ENCODE data around the gene FAM163B. TPM values are rescaled to one million over a fixed set of nuclear protein-coding genes. Genes with fewer than 3 reads are reported as not detected.

The FAM163B gene
- total and polyA plus RNA-seq, 2 donors (not counting 1 experiment from before 2014, with no cell fraction given), result not detected

GRCh38 chr9:133639613-133640012 lies 30.4 kb upstream of the FAM163B start:
- H3K27ac ChIP-seq (ENCODE audit: low read length in 2 of 2), result no peak overlapping the region
- H3K9me3 ChIP-seq (ENCODE audit: control extremely low read depth in 1 of 3, control insufficient read depth in 2 of 3, insufficient read depth in 1 of 3, low read length in 2 of 3), result no peaks in the 10 kb centered on the region
- intact Hi-C loops (cut with micrococcal nuclease), result no loop called here
- ATAC-seq (ENCODE audit: low read depth) (no peak), DNase-seq (no peak)
- H4K20me1 ChIP-seq (ENCODE audit: control insufficient read depth, insufficient read depth, low read length, poor library complexity, severe bottlenecking), result no peaks in the 10 kb centered on the region
- no peaks in the 10 kb centered on the region for H3K36me3 ChIP-seq (replicated peaks in 1 of 2; ENCODE audit: control extremely low read depth in 1 of 2, control insufficient read depth in 1 of 2, extremely low read depth in 1 of 2, insufficient read depth in 2 of 2, low read length in 1 of 2)
- peaks cover 12% of the 10 kb centered on the region for H3K27me3 Mint-ChIP-seq
- ChIA-PET POLR2A (no interaction called here), CTCF (no interaction called here)
- no peak overlapping the region for H3K9ac ChIP-seq (ENCODE audit: low read length)
- H3K27ac Mint-ChIP-seq, result no peak overlapping the region
- no peak overlapping the region for H3K4me3 Mint-ChIP-seq
- WGBS (ENCODE audit: insufficient coverage), result 86% methylated on average over 8 of the region's 8 CpGs
- no peaks in the 10 kb centered on the region for H3K4me1 ChIP-seq (ENCODE audit: control insufficient read depth in 2 of 2, insufficient read depth in 2 of 2, low read length in 2 of 2)
- no peak overlapping the region for H2AFZ ChIP-seq (ENCODE audit: insufficient read depth, low read depth, low read length, poor library complexity, severe bottlenecking)
- H3K9me3 Mint-ChIP-seq (ENCODE audit: insufficient read depth), result no peaks in the 10 kb centered on the region
- H3K4me3 ChIP-seq (ENCODE audit: control extremely low read depth in 1 of 5, extremely low read depth in 1 of 5, insufficient read depth in 1 of 5, low read depth in 2 of 5, low read length in 4 of 5), result no peak overlapping the region
- TF ChIP-seq, protein P1, sequence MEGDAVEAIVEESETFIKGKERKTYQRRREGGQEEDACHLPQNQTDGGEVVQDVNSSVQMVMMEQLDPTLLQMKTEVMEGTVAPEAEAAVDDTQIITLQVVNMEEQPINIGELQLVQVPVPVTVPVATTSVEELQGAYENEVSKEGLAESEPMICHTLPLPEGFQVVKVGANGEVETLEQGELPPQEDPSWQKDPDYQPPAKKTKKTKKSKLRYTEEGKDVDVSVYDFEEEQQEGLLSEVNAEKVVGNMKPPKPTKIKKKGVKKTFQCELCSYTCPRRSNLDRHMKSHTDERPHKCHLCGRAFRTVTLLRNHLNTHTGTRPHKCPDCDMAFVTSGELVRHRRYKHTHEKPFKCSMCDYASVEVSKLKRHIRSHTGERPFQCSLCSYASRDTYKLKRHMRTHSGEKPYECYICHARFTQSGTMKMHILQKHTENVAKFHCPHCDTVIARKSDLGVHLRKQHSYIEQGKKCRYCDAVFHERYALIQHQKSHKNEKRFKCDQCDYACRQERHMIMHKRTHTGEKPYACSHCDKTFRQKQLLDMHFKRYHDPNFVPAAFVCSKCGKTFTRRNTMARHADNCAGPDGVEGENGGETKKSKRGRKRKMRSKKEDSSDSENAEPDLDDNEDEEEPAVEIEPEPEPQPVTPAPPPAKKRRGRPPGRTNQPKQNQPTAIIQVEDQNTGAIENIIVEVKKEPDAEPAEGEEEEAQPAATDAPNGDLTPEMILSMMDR (IDR thresholded peaks at IDR 0.05), result no peak
- no peak for TF ChIP-seq EZH2 (IDR thresholded peaks at IDR 0.05; ENCODE audit: borderline replicate concordance, insufficient read depth, low read depth, low read length, poor library complexity, severe bottlenecking)
- H3K27me3 ChIP-seq (replicated peaks in 1 of 4; ENCODE audit: control extremely low read depth in 1 of 4, control insufficient read depth in 3 of 4, insufficient read depth in 4 of 4, low read length in 3 of 4), result peaks cover 0 to 4% (median 0%) of the 10 kb centered on the region in 4 experiments
- no peaks in the 10 kb centered on the region for H3K79me2 ChIP-seq (ENCODE audit: control insufficient read depth, insufficient read depth, low read length)
- no peak overlapping the region for H3K4me2 ChIP-seq (replicated peaks; ENCODE audit: low read depth, low read length, poor library complexity, severe bottlenecking)
- H3K4me1 Mint-ChIP-seq, result no peaks in the 10 kb centered on the region

- no peak overlapping the region for H3K27ac Mint-ChIP-seq
Measured at GRCh38 chr9:133638711-133639110, 29.5 kb upstream of the FAM163B start.

More at GRCh38 chr9:133638711-133639110, 29.5 kb upstream of the FAM163B start:
- Mint-ChIP-seq H3K4me3 (no peak overlapping the region), H3K9me3 (ENCODE audit: insufficient read depth) (no peaks in the 10 kb centered on the region), H3K4me1 (no peaks in the 10 kb centered on the region), H3K27me3 (peaks cover 12% of the 10 kb centered on the region)
- ChIA-PET CTCF (no interaction called here), POLR2A (no interaction called here)
- Histone ChIP-seq H3K36me3 (replicated peaks in 1 of 2; ENCODE audit: control extremely low read depth in 1 of 2, control insufficient read depth in 1 of 2, extremely low read depth in 1 of 2, insufficient read depth in 2 of 2, low read length in 1 of 2) (no peaks in the 10 kb centered on the region), H3K79me2 (ENCODE audit: control insufficient read depth, insufficient read depth, low read length) (no peaks in the 10 kb centered on the region), H3K9ac (ENCODE audit: low read length) (no peak overlapping the region), H3K27ac (ENCODE audit: low read length in 2 of 2) (no peak overlapping the region), H3K27me3 (replicated peaks in 1 of 4; ENCODE audit: control extremely low read depth in 1 of 4, control insufficient read depth in 3 of 4, insufficient read depth in 4 of 4, low read length in 3 of 4) (peaks cover 0 to 7% (median 0%) of the 10 kb centered on the region in 4 experiments), H3K4me3 (ENCODE audit: control extremely low read depth in 1 of 5, extremely low read depth in 1 of 5, insufficient read depth in 1 of 5, low read depth in 2 of 5, low read length in 4 of 5) (no peak overlapping the region), H3K4me1 (ENCODE audit: control insufficient read depth in 2 of 2, insufficient read depth in 2 of 2, low read length in 2 of 2) (no peaks in the 10 kb centered on the region), H3K4me2 (replicated peaks; ENCODE audit: low read depth, low read length, poor library complexity, severe bottlenecking) (no peak overlapping the region), H2AFZ (ENCODE audit: insufficient read depth, low read depth, low read length, poor library complexity, severe bottlenecking) (no peak overlapping the region), H4K20me1 (ENCODE audit: control insufficient read depth, insufficient read depth, low read length, poor library complexity, severe bottlenecking) (no peaks in the 10 kb centered on the region), H3K9me3 (ENCODE audit: control extremely low read depth in 1 of 3, control insufficient read depth in 2 of 3, insufficient read depth in 1 of 3, low read length in 2 of 3) (no peaks in the 10 kb centered on the region)
- DNase-seq (no peak), ATAC-seq (ENCODE audit: low read depth) (no peak)
- intact Hi-C loops (cut with micrococcal nuclease), result no loop called here
- WGBS (ENCODE audit: insufficient coverage), result 77% methylated on average over 8 of the region's 8 CpGs
- TF ChIP-seq EZH2 (IDR thresholded peaks at IDR 0.05; ENCODE audit: borderline replicate concordance, insufficient read depth, low read depth, low read length, poor library complexity, severe bottlenecking), result no peak
- TF ChIP-seq, protein P1 (IDR thresholded peaks at IDR 0.05), result no peak
